Astrocyte (in vitro differentiated cells and primary cell): ENCODE measurements around the gene COPZ2. TPM values are rescaled to one million over a fixed set of nuclear protein-coding genes. Genes with fewer than 3 reads are reported as not detected.

Experiments
- DNase-seq: peaks from one replicate; pipeline ENCODE4 v3.0.0-alpha.2; 2010; ENCODE audit warnings: low read depth
- FAIRE-seq: peaks from 2 replicates; lab custom pipeline; 2011; peaks lifted over from hg19 to GRCh38; lab: Jason Lieb, UNC
- H2AFZ ChIP-seq: 2 replicates; pipeline ENCODE4 v1.6.0; 2012; ENCODE audit warnings: low read depth, low read length, inconsistent platforms
- H3K27ac ChIP-seq: 2 replicates; pipeline ENCODE4 v1.5.1; 2011; ENCODE audit warnings: low read depth, low read length, inconsistent platforms
- H3K27me3 ChIP-seq: 2 replicates; pipeline ENCODE4 v1.6.0; 2011; ENCODE audit warnings: low read length, inconsistent platforms; ENCODE audit not compliant: insufficient read depth
- H3K36me3 ChIP-seq: 2 replicates; pipeline ENCODE4 v1.5.1; 2011; ENCODE audit warnings: low read length, inconsistent platforms; ENCODE audit not compliant: insufficient read depth
- H3K4me1 ChIP-seq: 2 replicates; pipeline ENCODE4 v1.5.1; 2011; ENCODE audit warnings: low read length, inconsistent platforms; ENCODE audit not compliant: insufficient read depth
- H3K4me2 ChIP-seq: 2 replicates; pipeline ENCODE4 v1.6.0; 2012; ENCODE audit warnings: low read length, inconsistent platforms
- H3K4me3 ChIP-seq: 2 replicates; pipeline ENCODE4 v1.5.1; 2011; ENCODE audit warnings: low read depth, mild to moderate bottlenecking, low read length, inconsistent platforms; ENCODE audit not compliant: insufficient read depth
- H3K79me2 ChIP-seq: 2 replicates; pipeline ENCODE4 v1.6.0; 2012; ENCODE audit warnings: mild to moderate bottlenecking, low read length, inconsistent platforms; ENCODE audit not compliant: insufficient read depth
- H3K9ac ChIP-seq: 2 replicates; pipeline ENCODE4 v1.6.0; 2012; ENCODE audit warnings: mild to moderate bottlenecking, low read length, inconsistent platforms
- H3K9me3 ChIP-seq: 2 replicates; pipeline ENCODE4 v1.5.1; 2012; ENCODE audit warnings: low read depth, mild to moderate bottlenecking, low read length, inconsistent platforms; ENCODE audit not compliant: insufficient read depth
- H4K20me1 ChIP-seq: 2 replicates; pipeline ENCODE4 v1.6.0; 2012; ENCODE audit warnings: low read length, inconsistent platforms; ENCODE audit not compliant: insufficient read depth
- H3K27ac Mint-ChIP-seq: one replicate; pipeline ENCODE4 v1.8.0; 2021; ENCODE audit warnings: mild to moderate bottlenecking, mixed read lengths; ENCODE audit not compliant: unreplicated experiment
- H3K27me3 Mint-ChIP-seq: one replicate; pipeline ENCODE4 v1.8.0; 2021; ENCODE audit warnings: low read depth, mixed read lengths; ENCODE audit not compliant: unreplicated experiment
- H3K36me3 Mint-ChIP-seq: one replicate; pipeline ENCODE4 v1.8.0; 2021; ENCODE audit warnings: low read depth, mixed read lengths; ENCODE audit not compliant: unreplicated experiment
- H3K4me1 Mint-ChIP-seq: one replicate; pipeline ENCODE4 v1.8.0; 2021; ENCODE audit warnings: low read depth, mixed read lengths; ENCODE audit not compliant: unreplicated experiment
- H3K4me3 Mint-ChIP-seq: one replicate; pipeline ENCODE4 v1.8.0; 2021; ENCODE audit warnings: mild to moderate bottlenecking, moderate library complexity, mixed read lengths; ENCODE audit not compliant: unreplicated experiment
- H3K9me3 Mint-ChIP-seq: one replicate; pipeline ENCODE4 v1.8.0; 2021; ENCODE audit warnings: mild to moderate bottlenecking, mixed read lengths; ENCODE audit not compliant: unreplicated experiment
- CTCF ChIP-seq: IDR thresholded peaks from 2 replicates; pipeline ENCODE4 v1.5.1; 2011; ENCODE audit warnings: low read depth, mild to moderate bottlenecking, inconsistent platforms, low read length, moderate library complexity; ENCODE audit not compliant: insufficient read depth
- EZH2 ChIP-seq: IDR thresholded peaks from 2 replicates; pipeline ENCODE4 v1.6.1; 2012; ENCODE audit warnings: mild to moderate bottlenecking, low read length, inconsistent platforms; ENCODE audit not compliant: insufficient read depth
- total RNA-seq: library from RNA; stranded (reverse); gene quantifications from 2 replicates; pipeline ENCODE4 v1.2.1, GENCODE V29; 2021

Gene COPZ2
- total RNA-seq, 1 donor from 2014 or later = 25.1 TPM

- Mint-ChIP-seq H3K4me3 (peak overlapping the region; percentile 60), H3K27ac (no peak overlapping the region), H3K36me3 (no peaks in the 10 kb centered on the region), H3K9me3 (no peaks in the 10 kb centered on the region), H3K27me3 (peaks cover 11% of the 10 kb centered on the region), H3K4me1 (peaks cover 29% of the 10 kb centered on the region)
- FAIRE-seq = no peak
- no peaks in the 10 kb centered on the region for H3K79me2 ChIP-seq
- H3K4me2 ChIP-seq = peak overlapping the region; percentile 94
- no peak overlapping the region for H3K27ac ChIP-seq
- no peak overlapping the region for H3K4me3 ChIP-seq
- no peak for TF ChIP-seq EZH2
- TF ChIP-seq CTCF = no peak
- H2AFZ ChIP-seq = peak overlapping the region; percentile 14
- H4K20me1 ChIP-seq = no peaks in the 10 kb centered on the region
- H3K4me1 ChIP-seq = peaks cover 10% of the 10 kb centered on the region
- H3K9me3 ChIP-seq = no peaks in the 10 kb centered on the region
- H3K36me3 ChIP-seq = no peaks in the 10 kb centered on the region
- peaks cover 6% of the 10 kb centered on the region for H3K27me3 ChIP-seq
- no peak for DNase-seq
- no peak overlapping the region for H3K9ac ChIP-seq
Measured at GRCh38 chr17:48012654-48013053, 24.9 kb downstream of the COPZ2 start.

- peaks cover 6% of the 10 kb centered on the region for H3K27me3 ChIP-seq
- H2AFZ ChIP-seq = peak overlapping the region; percentile 75
- H3K9me3 Mint-ChIP-seq = no peaks in the 10 kb centered on the region
- H4K20me1 ChIP-seq = no peaks in the 10 kb centered on the region
- H3K79me2 ChIP-seq = no peaks in the 10 kb centered on the region
- no peak overlapping the region for H3K27ac ChIP-seq
- peak overlapping the region; percentile 76 for H3K4me3 Mint-ChIP-seq
- peak overlapping the region; percentile 54 for H3K9ac ChIP-seq
- H3K36me3 ChIP-seq = no peaks in the 10 kb centered on the region
- DNase-seq = no peak
- no peaks in the 10 kb centered on the region for H3K36me3 Mint-ChIP-seq
- peak overlapping the region; percentile 41 for H3K27ac Mint-ChIP-seq
- no peak for TF ChIP-seq CTCF
- TF ChIP-seq EZH2 = no peak
- peak overlapping the region; percentile 94 for H3K4me2 ChIP-seq
- H3K9me3 ChIP-seq = no peaks in the 10 kb centered on the region
- peaks cover 11% of the 10 kb centered on the region for H3K27me3 Mint-ChIP-seq
- no peak for FAIRE-seq
- peaks cover 27% of the 10 kb centered on the region for H3K4me1 Mint-ChIP-seq
- peak overlapping the region; percentile 47 for H3K4me3 ChIP-seq
- peaks cover 10% of the 10 kb centered on the region for H3K4me1 ChIP-seq
Measured at GRCh38 chr17:48012151-48012520, 25.5 kb downstream of the COPZ2 start.

- peak overlapping the region; percentile 94 for H3K4me2 ChIP-seq
- Mint-ChIP-seq H3K36me3 (no peaks in the 10 kb centered on the region), H3K27me3 (peaks cover 11% of the 10 kb centered on the region), H3K4me3 (peak overlapping the region; percentile 76), H3K27ac (peak overlapping the region; percentile 41), H3K4me1 (peaks cover 27% of the 10 kb centered on the region), H3K9me3 (no peaks in the 10 kb centered on the region)
- no peaks in the 10 kb centered on the region for H4K20me1 ChIP-seq
- peak overlapping the region; percentile 47 for H3K4me3 ChIP-seq
- DNase-seq = peak; percentile 22
- no peaks in the 10 kb centered on the region for H3K79me2 ChIP-seq
- peaks cover 6% of the 10 kb centered on the region for H3K27me3 ChIP-seq
- H3K9ac ChIP-seq = peak overlapping the region; percentile 54
- peak overlapping the region; percentile 75 for H2AFZ ChIP-seq
- H3K36me3 ChIP-seq = no peaks in the 10 kb centered on the region
- H3K27ac ChIP-seq = no peak overlapping the region
- TF ChIP-seq CTCF = peak; percentile 43
- TF ChIP-seq EZH2 = no peak
- H3K9me3 ChIP-seq = no peaks in the 10 kb centered on the region
- H3K4me1 ChIP-seq = peaks cover 10% of the 10 kb centered on the region
- no peak for FAIRE-seq
Measured at GRCh38 chr17:48011405-48012150, 26.0 kb downstream of the COPZ2 start.
